SK-N-SH (cell line): Measurements from ENCODE around the gene TMX1. TPM values are rescaled to one million over a fixed set of nuclear protein-coding genes. Genes with fewer than 3 reads are reported as not detected.

Experiments
- CTCF ChIA-PET: fragments of 300-600, 350-600 bp; formaldehyde crosslinking; extraction: SDS; loops from one replicate; lab custom pipeline; 2021; lab: Yijun Ruan, JAX
- POLR2A ChIA-PET: fragments of 350-600 bp; sonication (Branson Sonifier 250); formaldehyde crosslinking; extraction: SDS; loops from one replicate; lab custom pipeline; 2020; ENCODE audit warnings: antibody characterized with exemption, inconsistent platforms; lab: Yijun Ruan, JAX
- DNase-seq: peaks from one replicate; pipeline ENCODE4 v3.0.0; 2012
- H2AFZ ChIP-seq: fragments of 200-600 bp; sonication (generic); 2 replicates; pipeline ENCODE4 v1.8.1; 2016; ENCODE audit warnings: antibody characterized with exemption, mild to moderate bottlenecking, low read depth
- H3F3A ChIP-seq: fragments of 200-600 bp; sonication (generic); replicated peaks from 2 replicates; pipeline ENCODE3; 2016; ENCODE audit warnings: antibody characterized with exemption, mild to moderate bottlenecking; ENCODE audit not compliant: insufficient read depth
- H3K27ac ChIP-seq, 2 experiments: fragments of 200-500 bp in 1 of 2; fragments of 200-600 bp in 1 of 2; sonication (Bioruptor generic) in 1 of 2; sonication (generic), shearing (Covaris generic) in 1 of 2; 2 replicates each; pipeline versions ENCODE4 v1.5.1 to v1.6.1; 2014 to 2016; ENCODE audit warnings: low read depth in 2 of 2, inconsistent platforms in 1 of 2, low read length in 1 of 2, mild to moderate bottlenecking in 1 of 2, mixed read lengths in 1 of 2
- H3K27me3 ChIP-seq: fragments of 200-600 bp; sonication (generic), shearing (Covaris generic); 2 replicates; pipeline ENCODE4 v1.6.1; 2016; ENCODE audit warnings: mixed run types; ENCODE audit not compliant: insufficient read depth
- H3K36me3 ChIP-seq, 2 experiments: fragments of 200-500 bp in 1 of 2; fragments of 200-600 bp in 1 of 2; sonication (Bioruptor generic) in 1 of 2; sonication (generic) in 1 of 2; replicated peaks in 1 of 2; 2 replicates each; pipeline versions ENCODE3 to v1.5.1; 2014 to 2016; ENCODE audit warnings: low read length in 1 of 2, mild to moderate bottlenecking in 1 of 2; ENCODE audit not compliant: insufficient read depth in 2 of 2, control insufficient read depth in 1 of 2
- H3K4me1 ChIP-seq, 2 experiments: fragments of 200-500 bp in 1 of 2; fragments of 200-600 bp in 1 of 2; sonication (Bioruptor generic) in 1 of 2; sonication (generic), shearing (Covaris generic) in 1 of 2; 2 replicates each; pipeline versions ENCODE4 v1.5.1 to v1.6.1; 2014 to 2016; ENCODE audit warnings: low read depth in 1 of 2, low read length in 1 of 2, mixed run types in 1 of 2; ENCODE audit not compliant: insufficient read depth in 2 of 2, control insufficient read depth in 1 of 2
- H3K4me2 ChIP-seq: fragments of 200-600 bp; sonication (generic), shearing (Covaris generic); 2 replicates; pipeline ENCODE4 v1.6.1; 2017; ENCODE audit warnings: mixed run types
- H3K4me3 ChIP-seq, 2 experiments: fragments of 200-500 bp in 1 of 2; fragments of 200-600 bp in 1 of 2; sonication (Bioruptor generic) in 1 of 2; sonication (generic), shearing (Covaris generic) in 1 of 2; 2 replicates each; pipeline versions ENCODE4 v1.5.1 to v1.8.1; 2014 to 2016; ENCODE audit warnings: low read depth in 2 of 2, inconsistent platforms in 1 of 2, low read length in 1 of 2, mild to moderate bottlenecking in 1 of 2, mixed read lengths in 1 of 2, moderate library complexity in 1 of 2
- H3K79me2 ChIP-seq: fragments of 200-600 bp; sonication (generic); 2 replicates; pipeline ENCODE4 v1.8.1; 2017; ENCODE audit warnings: mild to moderate bottlenecking; ENCODE audit not compliant: insufficient read depth
- H3K9ac ChIP-seq: fragments of 200-600 bp; sonication (generic); 2 replicates; pipeline ENCODE4 v1.6.1; 2017; ENCODE audit warnings: mixed run types
- H3K9me2 ChIP-seq: fragments of 200-600 bp; sonication (generic); 2 replicates; pipeline ENCODE4 v1.6.1; 2017; ENCODE audit warnings: mixed run types
- H3K9me3 ChIP-seq: fragments of 200-600 bp; sonication (generic); 2 replicates; pipeline ENCODE4 v1.6.1; 2017; ENCODE audit warnings: mixed run types, mild to moderate bottlenecking, moderate library complexity
- H4K20me1 ChIP-seq: fragments of 200-600 bp; sonication (generic); 2 replicates; pipeline ENCODE4 v1.6.1; 2017; ENCODE audit warnings: mild to moderate bottlenecking, mixed run types; ENCODE audit not compliant: insufficient read depth
- CHD2 ChIP-seq: fragments of 150-350 bp; IDR thresholded peaks from 2 replicates; pipeline ENCODE4 v1.6.1; 2018; ENCODE audit warnings: low read length; ENCODE audit not compliant: partially characterized antibody
- ELF1 ChIP-seq: IDR thresholded peaks from 2 replicates; pipeline ENCODE4 v1.4.0; 2012
- FOSL2 ChIP-seq: IDR thresholded peaks from 2 replicates; pipeline ENCODE4 v1.4.0; 2012; ENCODE audit warnings: low read depth, mild to moderate bottlenecking, moderate library complexity, borderline replicate concordance
- FOXM1 ChIP-seq: IDR thresholded peaks from 2 replicates; pipeline ENCODE4 v1.4.0; 2012; ENCODE audit warnings: low read depth, mild to moderate bottlenecking
- GATA2 ChIP-seq: sonication (generic); formaldehyde crosslinking; IDR thresholded peaks from 2 replicates; pipeline ENCODE4 v1.5.0; 2020; ENCODE audit warnings: mild to moderate bottlenecking, missing genetic modification reagents
- MXI1 ChIP-seq: IDR thresholded peaks from 2 replicates; pipeline ENCODE4 v1.6.1; 2012; ENCODE audit warnings: mild to moderate bottlenecking, low read depth, low read length, improper control_type of control experiment
- NFIC ChIP-seq: IDR thresholded peaks from 2 replicates; pipeline ENCODE4 v1.4.0; 2012; ENCODE audit warnings: borderline replicate concordance
- RXRA ChIP-seq: IDR thresholded peaks from 2 replicates; pipeline ENCODE4 v1.4.0; 2012; ENCODE audit warnings: low read depth, mild to moderate bottlenecking, borderline replicate concordance
- SIN3A ChIP-seq: IDR thresholded peaks from 2 replicates; pipeline ENCODE4 v1.6.1; 2012; ENCODE audit warnings: low read depth, mild to moderate bottlenecking, low read length, moderate library complexity, borderline replicate concordance
- SMC3 ChIP-seq: IDR thresholded peaks from 2 replicates; pipeline ENCODE4 v1.6.1; 2012; ENCODE audit warnings: low read depth, low read length, improper control_type of control experiment
- WGBS: methylation state at CpG from one replicate; pipeline ENCODE4 v1.1.6; 2017; ENCODE audit warnings: low lambda C conversion rate; 5-methylcytosine and 5-hydroxymethylcytosine counted together
- polyA plus RNA-seq, 3 experiments: library from polyadenylated mRNA; depleted of rRNA; stranded (reverse); fragments of >200 nt; gene quantifications; 2 replicates each; pipeline ENCODE4 v1.2.3, GENCODE V29; 2012
- TF ChIP-seq, protein P1 (sequence below): IDR thresholded peaks from 2 replicates; pipeline ENCODE4 v1.6.1; 2012; ENCODE audit warnings: mild to moderate bottlenecking, low read depth, low read length, moderate library complexity
- TF ChIP-seq, protein P2 (sequence below): fragments of 200-600 bp; sonication (generic); IDR thresholded peaks from 2 replicates; pipeline ENCODE4 v1.6.1; 2017; ENCODE audit warnings: antibody characterized with exemption, mild to moderate bottlenecking, moderate library complexity

TMX1 gene
- polyA plus RNA-seq, 1 of the 3 experiments (the other 2 are of a cell fraction): 16.1 TPM

DNA sequence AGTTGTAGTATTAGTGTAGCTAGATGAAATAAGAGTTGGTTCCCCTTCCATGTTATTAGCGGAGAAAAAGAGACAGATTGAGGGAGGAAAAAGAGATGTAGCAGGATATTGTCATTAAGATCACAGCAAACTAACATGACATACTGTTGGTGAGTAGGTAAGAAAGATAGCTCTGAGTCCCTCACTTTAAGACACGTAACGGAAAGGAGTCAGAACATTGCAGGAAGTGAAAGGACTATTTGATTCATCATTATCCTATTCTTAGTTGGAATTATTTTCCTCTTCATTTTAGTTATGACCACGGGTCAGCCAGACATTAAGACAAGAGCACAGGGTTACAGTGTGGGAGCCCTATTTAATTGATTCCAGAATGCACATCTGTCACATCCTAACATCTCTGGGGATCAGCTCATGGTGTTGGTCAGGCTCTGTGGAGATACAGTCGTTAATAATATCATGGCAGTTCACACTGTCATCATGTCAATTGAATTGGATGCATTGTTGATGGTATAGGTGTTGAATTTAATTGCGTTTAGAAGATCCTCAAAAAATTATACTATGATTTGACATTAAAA is 55.0 kb downstream of the TMX1 start:
- CTCF ChIA-PET: interaction anchor here (1.3 to 3.7 kb wide), 4 partner anchors 11 to 481 kb away, joined by 3 to 23 read pairs (median 6); no protein-coding TSS in a partner anchor
- no peak overlapping the region for H3K4me3 ChIP-seq
- H3K27me3 ChIP-seq: no peaks in the 10 kb centered on the region
- 78% methylated on average over 6 of the region's 6 CpGs for WGBS
- H3K4me2 ChIP-seq: no peak overlapping the region
- no peaks in the 10 kb centered on the region for H3K9me2 ChIP-seq
- no peaks in the 10 kb centered on the region for H4K20me1 ChIP-seq
- TF ChIP-seq GATA2 (no peak), SMC3 (no peak), CHD2 (peak; percentile 37)
- peak; percentile 24 for DNase-seq
- H3K9ac ChIP-seq: no peak overlapping the region
- H3F3A ChIP-seq: no peaks in the 10 kb centered on the region
- H3K4me1 ChIP-seq: peaks cover 11 to 13% of the 10 kb centered on the region in 2 experiments; a peak in 2 of 4 replicates
- POLR2A ChIA-PET: no interaction called here
- no peaks in the 10 kb centered on the region for H3K36me3 ChIP-seq
- H3K79me2 ChIP-seq: no peaks in the 10 kb centered on the region
- no peaks in the 10 kb centered on the region for H3K9me3 ChIP-seq
- peak overlapping the region in 1 of 2 experiments; percentile 56; a peak in 2 of 4 replicates for H3K27ac ChIP-seq
- no peak overlapping the region for H2AFZ ChIP-seq

DNA sequence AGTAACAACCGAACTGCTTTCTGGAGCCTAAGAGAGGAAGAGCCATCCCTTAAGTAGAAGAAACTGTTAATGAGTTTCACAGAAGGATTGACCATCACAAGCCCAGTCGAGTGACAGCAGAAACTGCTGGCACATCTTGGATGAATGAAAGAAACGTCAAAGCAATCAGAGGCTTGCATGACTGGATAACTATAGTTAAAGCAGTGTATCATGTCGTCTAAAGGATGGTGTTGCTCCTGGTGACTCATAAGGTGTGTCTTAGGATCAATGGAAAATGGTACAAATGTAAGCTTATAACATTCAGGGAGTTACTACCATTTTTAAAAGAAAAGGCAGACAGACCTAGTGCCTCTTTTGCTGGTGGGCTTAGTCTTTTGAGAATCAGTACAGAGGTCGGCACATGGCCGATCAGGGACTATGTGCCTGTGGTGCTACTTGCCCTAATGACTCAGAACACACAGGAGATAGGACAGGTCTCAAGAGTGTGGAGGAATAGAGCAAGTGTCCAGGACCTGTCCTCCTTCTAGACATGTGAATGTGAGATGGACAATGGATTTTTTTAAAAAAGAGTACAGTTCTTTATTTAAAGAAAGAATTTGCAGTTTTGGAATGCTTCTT is 55.7 kb downstream of the TMX1 start:
- POLR2A ChIA-PET: no interaction called here
- H3K36me3 ChIP-seq: no peaks in the 10 kb centered on the region
- CTCF ChIA-PET: interaction anchor here (1.5 to 1.6 kb wide), 2 partner anchors 12 to 357 kb away, joined by 4 to 7 read pairs; no protein-coding TSS in a partner anchor
- no peaks in the 10 kb centered on the region for H3F3A ChIP-seq
- no peaks in the 10 kb centered on the region for H3K9me3 ChIP-seq
- H3K9ac ChIP-seq: no peak overlapping the region
- WGBS: 87% methylated on average over 6 of the region's 6 CpGs
- H2AFZ ChIP-seq: no peak overlapping the region
- no peaks in the 10 kb centered on the region for H3K79me2 ChIP-seq
- no peak overlapping the region for H3K27ac ChIP-seq
- no peaks in the 10 kb centered on the region for H4K20me1 ChIP-seq
- no peaks in the 10 kb centered on the region for H3K9me2 ChIP-seq
- H3K4me1 ChIP-seq: peaks cover 11 to 13% of the 10 kb centered on the region in 2 experiments; a peak in 2 of 4 replicates
- no peak overlapping the region for H3K4me2 ChIP-seq
- DNase-seq: no peak
- TF ChIP-seq SIN3A: no peak
- TF ChIP-seq, protein P1, sequence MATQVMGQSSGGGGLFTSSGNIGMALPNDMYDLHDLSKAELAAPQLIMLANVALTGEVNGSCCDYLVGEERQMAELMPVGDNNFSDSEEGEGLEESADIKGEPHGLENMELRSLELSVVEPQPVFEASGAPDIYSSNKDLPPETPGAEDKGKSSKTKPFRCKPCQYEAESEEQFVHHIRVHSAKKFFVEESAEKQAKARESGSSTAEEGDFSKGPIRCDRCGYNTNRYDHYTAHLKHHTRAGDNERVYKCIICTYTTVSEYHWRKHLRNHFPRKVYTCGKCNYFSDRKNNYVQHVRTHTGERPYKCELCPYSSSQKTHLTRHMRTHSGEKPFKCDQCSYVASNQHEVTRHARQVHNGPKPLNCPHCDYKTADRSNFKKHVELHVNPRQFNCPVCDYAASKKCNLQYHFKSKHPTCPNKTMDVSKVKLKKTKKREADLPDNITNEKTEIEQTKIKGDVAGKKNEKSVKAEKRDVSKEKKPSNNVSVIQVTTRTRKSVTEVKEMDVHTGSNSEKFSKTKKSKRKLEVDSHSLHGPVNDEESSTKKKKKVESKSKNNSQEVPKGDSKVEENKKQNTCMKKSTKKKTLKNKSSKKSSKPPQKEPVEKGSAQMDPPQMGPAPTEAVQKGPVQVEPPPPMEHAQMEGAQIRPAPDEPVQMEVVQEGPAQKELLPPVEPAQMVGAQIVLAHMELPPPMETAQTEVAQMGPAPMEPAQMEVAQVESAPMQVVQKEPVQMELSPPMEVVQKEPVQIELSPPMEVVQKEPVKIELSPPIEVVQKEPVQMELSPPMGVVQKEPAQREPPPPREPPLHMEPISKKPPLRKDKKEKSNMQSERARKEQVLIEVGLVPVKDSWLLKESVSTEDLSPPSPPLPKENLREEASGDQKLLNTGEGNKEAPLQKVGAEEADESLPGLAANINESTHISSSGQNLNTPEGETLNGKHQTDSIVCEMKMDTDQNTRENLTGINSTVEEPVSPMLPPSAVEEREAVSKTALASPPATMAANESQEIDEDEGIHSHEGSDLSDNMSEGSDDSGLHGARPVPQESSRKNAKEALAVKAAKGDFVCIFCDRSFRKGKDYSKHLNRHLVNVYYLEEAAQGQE: no peak
- TF ChIP-seq NFIC: no peak
- TF ChIP-seq, protein P2, sequence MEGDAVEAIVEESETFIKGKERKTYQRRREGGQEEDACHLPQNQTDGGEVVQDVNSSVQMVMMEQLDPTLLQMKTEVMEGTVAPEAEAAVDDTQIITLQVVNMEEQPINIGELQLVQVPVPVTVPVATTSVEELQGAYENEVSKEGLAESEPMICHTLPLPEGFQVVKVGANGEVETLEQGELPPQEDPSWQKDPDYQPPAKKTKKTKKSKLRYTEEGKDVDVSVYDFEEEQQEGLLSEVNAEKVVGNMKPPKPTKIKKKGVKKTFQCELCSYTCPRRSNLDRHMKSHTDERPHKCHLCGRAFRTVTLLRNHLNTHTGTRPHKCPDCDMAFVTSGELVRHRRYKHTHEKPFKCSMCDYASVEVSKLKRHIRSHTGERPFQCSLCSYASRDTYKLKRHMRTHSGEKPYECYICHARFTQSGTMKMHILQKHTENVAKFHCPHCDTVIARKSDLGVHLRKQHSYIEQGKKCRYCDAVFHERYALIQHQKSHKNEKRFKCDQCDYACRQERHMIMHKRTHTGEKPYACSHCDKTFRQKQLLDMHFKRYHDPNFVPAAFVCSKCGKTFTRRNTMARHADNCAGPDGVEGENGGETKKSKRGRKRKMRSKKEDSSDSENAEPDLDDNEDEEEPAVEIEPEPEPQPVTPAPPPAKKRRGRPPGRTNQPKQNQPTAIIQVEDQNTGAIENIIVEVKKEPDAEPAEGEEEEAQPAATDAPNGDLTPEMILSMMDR: no peak
- no peak for TF ChIP-seq MXI1
- TF ChIP-seq RXRA: no peak
- no peak for TF ChIP-seq ELF1
- TF ChIP-seq FOSL2: no peak
- TF ChIP-seq FOXM1: no peak
- no peaks in the 10 kb centered on the region for H3K27me3 ChIP-seq
- H3K4me3 ChIP-seq: no peak overlapping the region
